ENCODE data around the gene EFHD1. TPM values are rescaled to one million over a fixed set of nuclear protein-coding genes. Genes with fewer than 3 reads are reported as not detected.
"Not testable (repeated sequence)": the region's sequence is repeated elsewhere in the genome, so short reads cannot be mapped to it uniquely, and the experiment has no call there.

Gene EFHD1
- total and polyA plus RNA-seq, 4 donors, result 2.2 to 8.6 (median 4.9) TPM

- ATAC-seq (ENCODE audit: insufficient read depth, low FRiP score) (no peak), DNase-seq (no peak)
- H3K27ac ChIP-seq (ENCODE audit: low read depth in 1 of 2, low read length in 1 of 2), result no peak overlapping the region
- H3K4me3 ChIP-seq, result no peak overlapping the region
- 47 to 50% methylated on average over 1 of the region's 1 CpG for WGBS, 2 donors
- H3K9me3 ChIP-seq (ENCODE audit: control insufficient read depth in 4 of 4, insufficient read depth in 3 of 4, low read length in 3 of 4), result no peaks in the 10 kb centered on the region
- TF ChIP-seq CTCF (IDR thresholded peaks at IDR 0.05; ENCODE audit: control extremely low read depth, extremely low read depth), result no peak
- H3K27me3 ChIP-seq (ENCODE audit: control insufficient read depth in 3 of 3, insufficient read depth in 3 of 3, low read length in 2 of 3), result no peaks in the 10 kb centered on the region
- H3K4me1 ChIP-seq (ENCODE audit: control insufficient read depth in 5 of 5, insufficient read depth in 5 of 5, low read length in 5 of 5), result no peaks in the 10 kb centered on the region
- H3K36me3 ChIP-seq (ENCODE audit: control insufficient read depth in 4 of 4, insufficient read depth in 4 of 4, low read length in 4 of 4), result no peaks in the 10 kb centered on the region
- H3K9ac ChIP-seq (ENCODE audit: insufficient read depth in 1 of 2, low read length in 2 of 2), result no peak overlapping the region
These were observed 50.0 kb downstream of the EFHD1 start for GRCh38 chr2:232683368-232683767.

GRCh38 chr2:232685391-232685790, 52.0 kb downstream of the EFHD1 start:
- H3K4me1 ChIP-seq (ENCODE audit: control insufficient read depth in 5 of 5, insufficient read depth in 5 of 5, low read length in 5 of 5); H3K27ac ChIP-seq (ENCODE audit: low read depth in 1 of 2, low read length in 1 of 2); H3K9me3 ChIP-seq (ENCODE audit: control insufficient read depth in 4 of 4, insufficient read depth in 3 of 4, low read length in 3 of 4); H3K27me3 ChIP-seq (ENCODE audit: control insufficient read depth in 3 of 3, insufficient read depth in 3 of 3, low read length in 2 of 3); H3K4me3 ChIP-seq; H3K36me3 ChIP-seq (ENCODE audit: control insufficient read depth in 4 of 4, insufficient read depth in 4 of 4, low read length in 4 of 4); ATAC-seq (ENCODE audit: insufficient read depth, low FRiP score); H3K9ac ChIP-seq (ENCODE audit: insufficient read depth in 1 of 2, low read length in 2 of 2); DNase-seq: not testable (repeated sequence)
- WGBS, 2 donors, result 89 to 95% methylated on average over 6 of the region's 6 CpGs

- Histone ChIP-seq H3K27ac (ENCODE audit: low read depth in 1 of 2, low read length in 1 of 2) (no peak overlapping the region), H3K4me3 (no peak overlapping the region), H3K36me3 (ENCODE audit: control insufficient read depth in 4 of 4, insufficient read depth in 4 of 4, low read length in 4 of 4) (peaks cover 0 to 1% (median 0%) of the 10 kb centered on the region in 4 donors), H3K27me3 (ENCODE audit: control insufficient read depth in 3 of 3, insufficient read depth in 3 of 3, low read length in 2 of 3) (no peaks in the 10 kb centered on the region), H3K9ac (ENCODE audit: insufficient read depth in 1 of 2, low read length in 2 of 2) (no peak overlapping the region), H3K9me3 (ENCODE audit: control insufficient read depth in 4 of 4, insufficient read depth in 3 of 4, low read length in 3 of 4) (no peaks in the 10 kb centered on the region), H3K4me1 (ENCODE audit: control insufficient read depth in 5 of 5, insufficient read depth in 5 of 5, low read length in 5 of 5) (peaks cover 0 to 3% (median 0%) of the 10 kb centered on the region in 5 donors)
- no peak for TF ChIP-seq CTCF (IDR thresholded peaks at IDR 0.05; ENCODE audit: control extremely low read depth, extremely low read depth)
- 84% methylated on average over 11 of the region's 11 CpGs for WGBS, 2 donors
- no peak for ATAC-seq (ENCODE audit: insufficient read depth, low FRiP score)
- no peak for DNase-seq
These were observed 54.2 kb downstream of the EFHD1 start for GRCh38 chr2:232687382-232688160.

- Histone ChIP-seq H3K27me3 (ENCODE audit: control insufficient read depth in 3 of 3, insufficient read depth in 3 of 3, low read length in 2 of 3) (no peaks in the 10 kb centered on the region), H3K9me3 (ENCODE audit: control insufficient read depth in 4 of 4, insufficient read depth in 3 of 4, low read length in 3 of 4) (no peaks in the 10 kb centered on the region), H3K9ac (ENCODE audit: insufficient read depth in 1 of 2, low read length in 2 of 2) (no peak overlapping the region), H3K27ac (ENCODE audit: low read depth in 1 of 2, low read length in 1 of 2) (no peak overlapping the region), H3K4me1 (ENCODE audit: control insufficient read depth in 5 of 5, insufficient read depth in 5 of 5, low read length in 5 of 5) (peaks cover 0 to 3% (median 0%) of the 10 kb centered on the region in 5 donors), H3K36me3 (ENCODE audit: control insufficient read depth in 4 of 4, insufficient read depth in 4 of 4, low read length in 4 of 4) (peaks cover 0 to 1% (median 0%) of the 10 kb centered on the region in 4 donors), H3K4me3 (no peak overlapping the region)
- TF ChIP-seq CTCF (IDR thresholded peaks at IDR 0.05; ENCODE audit: control extremely low read depth, extremely low read depth), result no peak
- no peak for DNase-seq
- no peak for ATAC-seq (ENCODE audit: insufficient read depth, low FRiP score)
- WGBS, 2 donors, result 91 to 94% methylated on average over 7 of the region's 7 CpGs
These were observed 54.8 kb downstream of the EFHD1 start for GRCh38 chr2:232688201-232688600.
